ENCODE data around the gene RELT.

- no peak for TF ChIP-seq CTCF (IDR thresholded peaks at IDR 0.05)
- no peak for TF ChIP-seq POLR2A (IDR thresholded peaks at IDR 0.05)
Observed at GRCh38 chr11:73410627-73411026, 34.4 kb downstream of the RELT start.

All from ovary (tissue), 3 donors.